ENCODE data around the gene CCT2.

The CCT2 gene

DNA sequence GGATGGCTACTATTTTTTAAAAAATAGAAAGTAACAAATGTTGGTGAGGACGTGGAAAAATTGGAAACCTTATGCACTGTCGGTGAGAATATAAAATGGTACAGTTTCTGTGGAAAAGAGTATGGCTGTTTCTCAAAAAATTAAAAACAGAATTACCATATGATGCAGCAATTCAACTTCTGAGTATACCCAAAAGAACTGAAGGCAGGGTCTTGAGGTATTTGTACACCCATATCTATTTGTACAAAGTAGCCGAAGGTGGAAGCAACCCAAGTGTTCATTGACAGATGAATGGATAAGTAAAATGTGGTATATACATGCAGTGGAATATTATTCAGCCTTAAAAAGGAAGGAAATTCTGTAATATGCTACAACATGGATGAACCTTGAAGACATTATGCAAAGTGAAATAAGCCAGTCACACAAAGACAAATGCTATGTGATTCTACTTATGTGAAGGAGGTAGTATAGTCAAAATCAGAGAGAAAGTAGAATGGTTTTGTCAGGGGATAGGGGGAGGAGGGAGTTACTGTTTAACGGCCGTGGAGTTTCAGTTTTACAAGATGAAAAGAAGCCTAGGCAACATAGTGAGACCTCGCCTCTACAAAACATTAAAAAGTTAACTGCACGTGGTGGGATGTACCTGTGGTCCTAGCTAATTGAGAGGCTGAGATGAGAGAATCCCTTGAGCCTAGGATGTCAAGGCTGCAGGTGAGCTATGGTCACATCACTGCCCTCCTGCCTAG lies 38.4 kb upstream of the CCT2 start:
- no peak overlapping the region for H2AFZ ChIP-seq
- H3K4me2 ChIP-seq (ENCODE audit: low read length), result no peak overlapping the region
- no peaks in the 10 kb centered on the region for H3K9me3 ChIP-seq (ENCODE audit: control insufficient read depth, low read length)
- no peak overlapping the region for H3K27ac ChIP-seq
- H3K4me1 ChIP-seq, result no peaks in the 10 kb centered on the region
- peaks cover 14% of the 10 kb centered on the region for H3K79me2 ChIP-seq
- no peaks in the 10 kb centered on the region for H3K27me3 ChIP-seq (ENCODE audit: control insufficient read depth, insufficient read depth, low read length)
- no peak overlapping the region for H3K4me3 ChIP-seq (ENCODE audit: low read depth, low read length)
- TF ChIP-seq, protein P1, sequence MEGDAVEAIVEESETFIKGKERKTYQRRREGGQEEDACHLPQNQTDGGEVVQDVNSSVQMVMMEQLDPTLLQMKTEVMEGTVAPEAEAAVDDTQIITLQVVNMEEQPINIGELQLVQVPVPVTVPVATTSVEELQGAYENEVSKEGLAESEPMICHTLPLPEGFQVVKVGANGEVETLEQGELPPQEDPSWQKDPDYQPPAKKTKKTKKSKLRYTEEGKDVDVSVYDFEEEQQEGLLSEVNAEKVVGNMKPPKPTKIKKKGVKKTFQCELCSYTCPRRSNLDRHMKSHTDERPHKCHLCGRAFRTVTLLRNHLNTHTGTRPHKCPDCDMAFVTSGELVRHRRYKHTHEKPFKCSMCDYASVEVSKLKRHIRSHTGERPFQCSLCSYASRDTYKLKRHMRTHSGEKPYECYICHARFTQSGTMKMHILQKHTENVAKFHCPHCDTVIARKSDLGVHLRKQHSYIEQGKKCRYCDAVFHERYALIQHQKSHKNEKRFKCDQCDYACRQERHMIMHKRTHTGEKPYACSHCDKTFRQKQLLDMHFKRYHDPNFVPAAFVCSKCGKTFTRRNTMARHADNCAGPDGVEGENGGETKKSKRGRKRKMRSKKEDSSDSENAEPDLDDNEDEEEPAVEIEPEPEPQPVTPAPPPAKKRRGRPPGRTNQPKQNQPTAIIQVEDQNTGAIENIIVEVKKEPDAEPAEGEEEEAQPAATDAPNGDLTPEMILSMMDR (IDR thresholded peaks at IDR 0.05), result no peak
- H3K36me3 ChIP-seq (ENCODE audit: control insufficient read depth, insufficient read depth, low read length), result no peaks in the 10 kb centered on the region
- H3K9ac ChIP-seq, result no peak overlapping the region

GRCh38 chr12:69548687-69549086 lies 36.6 kb upstream of the CCT2 start:
- H3K9ac ChIP-seq, result no peak overlapping the region
- H3K27ac ChIP-seq, result no peak overlapping the region
- H3K27me3 ChIP-seq (ENCODE audit: control insufficient read depth, insufficient read depth, low read length), result no peaks in the 10 kb centered on the region
- H3K36me3 ChIP-seq (ENCODE audit: control insufficient read depth, insufficient read depth, low read length), result no peaks in the 10 kb centered on the region
- no peak overlapping the region for H2AFZ ChIP-seq
- TF ChIP-seq, protein P1 (IDR thresholded peaks at IDR 0.05), result no peak
- no peak overlapping the region for H3K4me3 ChIP-seq (ENCODE audit: low read depth, low read length)
- no peaks in the 10 kb centered on the region for H3K9me3 ChIP-seq (ENCODE audit: control insufficient read depth, low read length)
- peaks cover 6% of the 10 kb centered on the region for H3K4me1 ChIP-seq
- peaks cover 12% of the 10 kb centered on the region for H3K79me2 ChIP-seq
- no peak overlapping the region for H3K4me2 ChIP-seq (ENCODE audit: low read length)

DNA sequence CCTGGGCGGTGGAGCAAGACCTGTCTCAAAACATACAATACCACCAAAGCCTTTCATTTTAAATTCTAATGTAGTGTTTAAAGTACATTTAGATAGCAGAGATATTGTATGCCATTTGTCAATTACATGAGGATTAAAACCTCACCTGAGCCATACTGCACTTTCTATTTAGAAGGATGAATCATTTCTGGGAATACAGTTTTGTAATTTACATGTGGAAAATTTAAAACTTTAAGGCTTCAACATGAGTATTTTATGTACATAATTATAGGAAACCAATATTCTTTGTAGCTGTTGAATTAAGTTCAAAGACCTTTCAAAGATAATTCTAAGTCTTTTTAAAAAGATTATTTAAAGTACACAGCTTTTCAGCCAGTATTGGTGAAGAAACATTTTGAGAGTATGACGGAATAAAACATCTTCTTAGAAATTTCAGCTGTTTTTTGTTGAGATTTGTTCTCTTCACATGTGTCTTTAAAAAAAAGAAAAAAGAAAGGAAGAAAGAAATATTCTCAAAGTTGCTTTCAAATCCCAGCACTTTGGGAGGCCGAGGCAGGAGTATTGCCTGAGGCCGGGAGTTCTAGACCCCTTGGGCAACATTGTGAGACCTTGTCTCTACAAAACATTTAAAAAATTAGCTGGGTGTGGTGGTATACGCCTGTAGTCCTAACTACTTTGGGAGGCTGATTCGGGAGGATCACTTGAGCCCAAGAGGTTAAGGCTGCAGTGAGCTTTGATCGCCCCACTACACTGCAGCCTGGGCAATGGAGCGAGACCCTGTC lies 34.5 kb upstream of the CCT2 start:
- no peak overlapping the region for H2AFZ ChIP-seq
- no peak overlapping the region for H3K9ac ChIP-seq
- peaks cover 11% of the 10 kb centered on the region for H3K79me2 ChIP-seq
- peaks cover 6% of the 10 kb centered on the region for H3K4me1 ChIP-seq
- no peak overlapping the region for H3K27ac ChIP-seq
- no peak overlapping the region for H3K4me2 ChIP-seq (ENCODE audit: low read length)
- no peak overlapping the region for H3K4me3 ChIP-seq (ENCODE audit: low read depth, low read length)
- H3K9me3 ChIP-seq (ENCODE audit: control insufficient read depth, low read length), result no peaks in the 10 kb centered on the region
- H3K27me3 ChIP-seq (ENCODE audit: control insufficient read depth, insufficient read depth, low read length), result no peaks in the 10 kb centered on the region
- TF ChIP-seq, protein P1 (IDR thresholded peaks at IDR 0.05), result no peak
- H3K36me3 ChIP-seq (ENCODE audit: control insufficient read depth, insufficient read depth, low read length), result no peaks in the 10 kb centered on the region

DNA sequence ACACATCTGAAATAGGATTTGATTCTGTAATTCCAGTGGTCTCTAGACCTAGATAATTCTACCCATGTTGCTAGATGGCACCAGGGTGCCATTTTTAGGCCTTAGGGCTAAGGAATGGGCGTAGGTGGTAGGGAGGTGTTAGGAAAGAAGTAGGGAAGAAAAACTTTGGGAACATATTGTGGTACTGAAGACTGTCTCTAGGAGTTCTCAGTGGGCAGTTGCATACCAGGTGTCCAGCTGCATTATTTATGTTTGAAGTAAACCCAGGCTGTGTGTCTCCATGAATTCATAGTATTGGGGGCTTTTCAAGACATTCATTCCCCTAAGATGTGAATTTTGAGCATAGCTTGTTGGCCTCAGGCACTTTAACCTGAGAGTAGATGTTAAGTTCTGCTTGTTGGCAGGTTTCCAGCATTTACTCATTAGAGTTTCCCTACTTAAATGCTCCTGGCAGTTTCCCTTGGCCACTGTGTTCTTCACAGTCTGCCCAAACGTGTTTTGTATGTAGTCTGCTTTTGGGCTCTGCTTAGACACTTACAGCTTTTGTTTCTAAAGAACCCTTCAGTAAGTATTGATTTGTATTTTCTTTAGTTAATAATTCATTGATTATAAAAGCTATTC lies 31.5 kb upstream of the CCT2 start:
- Histone ChIP-seq H3K4me3 (ENCODE audit: low read depth, low read length) (no peak overlapping the region), H3K36me3 (ENCODE audit: control insufficient read depth, insufficient read depth, low read length) (no peaks in the 10 kb centered on the region), H3K79me2 (peaks cover 10% of the 10 kb centered on the region), H3K27ac (no peak overlapping the region), H2AFZ (no peak overlapping the region), H3K4me1 (peaks cover 6% of the 10 kb centered on the region), H3K9me3 (ENCODE audit: control insufficient read depth, low read length) (no peaks in the 10 kb centered on the region), H3K27me3 (ENCODE audit: control insufficient read depth, insufficient read depth, low read length) (no peaks in the 10 kb centered on the region), H3K9ac (no peak overlapping the region), H3K4me2 (ENCODE audit: low read length) (no peak overlapping the region)
- TF ChIP-seq, protein P1 (IDR thresholded peaks at IDR 0.05), result no peak
